Measurements from ENCODE around the gene RTP2.

DNA sequence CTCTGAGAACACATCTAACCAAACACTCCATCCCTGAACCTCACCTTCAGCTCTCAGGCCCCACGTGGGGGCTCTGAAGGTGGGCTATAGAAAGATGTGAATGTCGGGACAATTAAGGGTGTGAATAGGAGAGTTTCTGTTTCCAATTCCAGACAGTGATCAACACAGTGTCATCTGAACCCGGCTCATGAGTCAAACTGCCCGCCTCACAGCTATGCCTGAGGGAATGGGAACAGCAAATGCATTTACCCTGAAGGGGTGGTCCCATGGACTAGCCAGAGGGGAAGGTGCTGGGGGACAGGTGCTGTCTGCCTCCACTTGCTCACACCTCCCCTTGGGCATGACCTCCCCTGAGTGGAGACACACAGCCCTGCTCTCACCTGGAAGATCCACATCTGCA, 6.3 kb downstream of the RTP2 start:
- TF ChIP-seq, protein P1, sequence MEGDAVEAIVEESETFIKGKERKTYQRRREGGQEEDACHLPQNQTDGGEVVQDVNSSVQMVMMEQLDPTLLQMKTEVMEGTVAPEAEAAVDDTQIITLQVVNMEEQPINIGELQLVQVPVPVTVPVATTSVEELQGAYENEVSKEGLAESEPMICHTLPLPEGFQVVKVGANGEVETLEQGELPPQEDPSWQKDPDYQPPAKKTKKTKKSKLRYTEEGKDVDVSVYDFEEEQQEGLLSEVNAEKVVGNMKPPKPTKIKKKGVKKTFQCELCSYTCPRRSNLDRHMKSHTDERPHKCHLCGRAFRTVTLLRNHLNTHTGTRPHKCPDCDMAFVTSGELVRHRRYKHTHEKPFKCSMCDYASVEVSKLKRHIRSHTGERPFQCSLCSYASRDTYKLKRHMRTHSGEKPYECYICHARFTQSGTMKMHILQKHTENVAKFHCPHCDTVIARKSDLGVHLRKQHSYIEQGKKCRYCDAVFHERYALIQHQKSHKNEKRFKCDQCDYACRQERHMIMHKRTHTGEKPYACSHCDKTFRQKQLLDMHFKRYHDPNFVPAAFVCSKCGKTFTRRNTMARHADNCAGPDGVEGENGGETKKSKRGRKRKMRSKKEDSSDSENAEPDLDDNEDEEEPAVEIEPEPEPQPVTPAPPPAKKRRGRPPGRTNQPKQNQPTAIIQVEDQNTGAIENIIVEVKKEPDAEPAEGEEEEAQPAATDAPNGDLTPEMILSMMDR (conservative IDR thresholded peaks at IDR 0.05; ENCODE audit: low read depth in 2 of 2): no peak
- no peak for TF ChIP-seq ZNF331 (CRISPR knock-in tag; IDR thresholded peaks at IDR 0.05; ENCODE audit: low read depth)
- TF ChIP-seq, protein P2, sequence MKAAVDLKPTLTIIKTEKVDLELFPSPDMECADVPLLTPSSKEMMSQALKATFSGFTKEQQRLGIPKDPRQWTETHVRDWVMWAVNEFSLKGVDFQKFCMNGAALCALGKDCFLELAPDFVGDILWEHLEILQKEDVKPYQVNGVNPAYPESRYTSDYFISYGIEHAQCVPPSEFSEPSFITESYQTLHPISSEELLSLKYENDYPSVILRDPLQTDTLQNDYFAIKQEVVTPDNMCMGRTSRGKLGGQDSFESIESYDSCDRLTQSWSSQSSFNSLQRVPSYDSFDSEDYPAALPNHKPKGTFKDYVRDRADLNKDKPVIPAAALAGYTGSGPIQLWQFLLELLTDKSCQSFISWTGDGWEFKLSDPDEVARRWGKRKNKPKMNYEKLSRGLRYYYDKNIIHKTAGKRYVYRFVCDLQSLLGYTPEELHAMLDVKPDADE (IDR thresholded peaks at IDR 0.05): no peak
- TF ChIP-seq EZH2 (IDR thresholded peaks at IDR 0.05; ENCODE audit: low read depth, unreplicated experiment): no peak
- TF ChIP-seq, protein P3, sequence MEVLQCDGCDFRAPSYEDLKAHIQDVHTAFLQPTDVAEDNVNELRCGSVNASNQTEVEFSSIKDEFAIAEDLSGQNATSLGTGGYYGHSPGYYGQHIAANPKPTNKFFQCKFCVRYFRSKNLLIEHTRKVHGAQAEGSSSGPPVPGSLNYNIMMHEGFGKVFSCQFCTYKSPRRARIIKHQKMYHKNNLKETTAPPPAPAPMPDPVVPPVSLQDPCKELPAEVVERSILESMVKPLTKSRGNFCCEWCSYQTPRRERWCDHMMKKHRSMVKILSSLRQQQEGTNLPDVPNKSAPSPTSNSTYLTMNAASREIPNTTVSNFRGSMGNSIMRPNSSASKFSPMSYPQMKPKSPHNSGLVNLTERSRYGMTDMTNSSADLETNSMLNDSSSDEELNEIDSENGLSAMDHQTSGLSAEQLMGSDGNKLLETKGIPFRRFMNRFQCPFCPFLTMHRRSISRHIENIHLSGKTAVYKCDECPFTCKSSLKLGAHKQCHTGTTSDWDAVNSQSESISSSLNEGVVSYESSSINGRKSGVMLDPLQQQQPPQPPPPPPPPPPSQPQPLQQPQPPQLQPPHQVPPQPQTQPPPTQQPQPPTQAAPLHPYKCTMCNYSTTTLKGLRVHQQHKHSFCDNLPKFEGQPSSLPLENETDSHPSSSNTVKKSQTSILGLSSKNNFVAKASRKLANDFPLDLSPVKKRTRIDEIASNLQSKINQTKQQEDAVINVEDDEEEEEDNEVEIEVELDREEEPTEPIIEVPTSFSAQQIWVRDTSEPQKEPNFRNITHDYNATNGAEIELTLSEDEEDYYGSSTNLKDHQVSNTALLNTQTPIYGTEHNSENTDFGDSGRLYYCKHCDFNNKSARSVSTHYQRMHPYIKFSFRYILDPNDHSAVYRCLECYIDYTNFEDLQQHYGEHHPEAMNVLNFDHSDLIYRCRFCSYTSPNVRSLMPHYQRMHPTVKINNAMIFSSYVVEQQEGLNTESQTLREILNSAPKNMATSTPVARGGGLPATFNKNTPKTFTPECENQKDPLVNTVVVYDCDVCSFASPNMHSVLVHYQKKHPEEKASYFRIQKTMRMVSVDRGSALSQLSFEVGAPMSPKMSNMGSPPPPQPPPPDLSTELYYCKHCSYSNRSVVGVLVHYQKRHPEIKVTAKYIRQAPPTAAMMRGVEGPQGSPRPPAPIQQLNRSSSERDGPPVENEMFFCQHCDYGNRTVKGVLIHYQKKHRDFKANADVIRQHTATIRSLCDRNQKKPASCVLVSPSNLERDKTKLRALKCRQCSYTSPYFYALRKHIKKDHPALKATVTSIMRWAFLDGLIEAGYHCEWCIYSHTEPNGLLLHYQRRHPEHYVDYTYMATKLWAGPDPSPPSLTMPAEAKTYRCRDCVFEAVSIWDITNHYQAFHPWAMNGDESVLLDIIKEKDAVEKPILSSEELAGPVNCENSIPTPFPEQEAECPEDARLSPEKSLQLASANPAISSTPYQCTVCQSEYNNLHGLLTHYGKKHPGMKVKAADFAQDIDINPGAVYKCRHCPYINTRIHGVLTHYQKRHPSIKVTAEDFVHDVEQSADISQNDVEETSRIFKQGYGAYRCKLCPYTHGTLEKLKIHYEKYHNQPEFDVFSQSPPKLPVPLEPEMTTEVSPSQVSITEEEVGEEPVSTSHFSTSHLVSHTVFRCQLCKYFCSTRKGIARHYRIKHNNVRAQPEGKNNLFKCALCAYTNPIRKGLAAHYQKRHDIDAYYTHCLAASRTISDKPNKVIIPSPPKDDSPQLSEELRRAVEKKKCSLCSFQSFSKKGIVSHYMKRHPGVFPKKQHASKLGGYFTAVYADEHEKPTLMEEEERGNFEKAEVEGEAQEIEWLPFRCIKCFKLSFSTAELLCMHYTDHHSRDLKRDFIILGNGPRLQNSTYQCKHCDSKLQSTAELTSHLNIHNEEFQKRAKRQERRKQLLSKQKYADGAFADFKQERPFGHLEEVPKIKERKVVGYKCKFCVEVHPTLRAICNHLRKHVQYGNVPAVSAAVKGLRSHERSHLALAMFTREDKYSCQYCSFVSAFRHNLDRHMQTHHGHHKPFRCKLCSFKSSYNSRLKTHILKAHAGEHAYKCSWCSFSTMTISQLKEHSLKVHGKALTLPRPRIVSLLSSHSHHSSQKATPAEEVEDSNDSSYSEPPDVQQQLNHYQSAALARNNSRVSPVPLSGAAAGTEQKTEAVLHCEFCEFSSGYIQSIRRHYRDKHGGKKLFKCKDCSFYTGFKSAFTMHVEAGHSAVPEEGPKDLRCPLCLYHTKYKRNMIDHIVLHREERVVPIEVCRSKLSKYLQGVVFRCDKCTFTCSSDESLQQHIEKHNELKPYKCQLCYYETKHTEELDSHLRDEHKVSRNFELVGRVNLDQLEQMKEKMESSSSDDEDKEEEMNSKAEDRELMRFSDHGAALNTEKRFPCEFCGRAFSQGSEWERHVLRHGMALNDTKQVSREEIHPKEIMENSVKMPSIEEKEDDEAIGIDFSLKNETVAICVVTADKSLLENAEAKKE (CRISPR knock-in tag; IDR thresholded peaks at IDR 0.05): no peak
- no peak for TF ChIP-seq POLR2AphosphoS5 (IDR thresholded peaks at IDR 0.05; ENCODE audit: low read depth)
- TF ChIP-seq, protein P4, sequence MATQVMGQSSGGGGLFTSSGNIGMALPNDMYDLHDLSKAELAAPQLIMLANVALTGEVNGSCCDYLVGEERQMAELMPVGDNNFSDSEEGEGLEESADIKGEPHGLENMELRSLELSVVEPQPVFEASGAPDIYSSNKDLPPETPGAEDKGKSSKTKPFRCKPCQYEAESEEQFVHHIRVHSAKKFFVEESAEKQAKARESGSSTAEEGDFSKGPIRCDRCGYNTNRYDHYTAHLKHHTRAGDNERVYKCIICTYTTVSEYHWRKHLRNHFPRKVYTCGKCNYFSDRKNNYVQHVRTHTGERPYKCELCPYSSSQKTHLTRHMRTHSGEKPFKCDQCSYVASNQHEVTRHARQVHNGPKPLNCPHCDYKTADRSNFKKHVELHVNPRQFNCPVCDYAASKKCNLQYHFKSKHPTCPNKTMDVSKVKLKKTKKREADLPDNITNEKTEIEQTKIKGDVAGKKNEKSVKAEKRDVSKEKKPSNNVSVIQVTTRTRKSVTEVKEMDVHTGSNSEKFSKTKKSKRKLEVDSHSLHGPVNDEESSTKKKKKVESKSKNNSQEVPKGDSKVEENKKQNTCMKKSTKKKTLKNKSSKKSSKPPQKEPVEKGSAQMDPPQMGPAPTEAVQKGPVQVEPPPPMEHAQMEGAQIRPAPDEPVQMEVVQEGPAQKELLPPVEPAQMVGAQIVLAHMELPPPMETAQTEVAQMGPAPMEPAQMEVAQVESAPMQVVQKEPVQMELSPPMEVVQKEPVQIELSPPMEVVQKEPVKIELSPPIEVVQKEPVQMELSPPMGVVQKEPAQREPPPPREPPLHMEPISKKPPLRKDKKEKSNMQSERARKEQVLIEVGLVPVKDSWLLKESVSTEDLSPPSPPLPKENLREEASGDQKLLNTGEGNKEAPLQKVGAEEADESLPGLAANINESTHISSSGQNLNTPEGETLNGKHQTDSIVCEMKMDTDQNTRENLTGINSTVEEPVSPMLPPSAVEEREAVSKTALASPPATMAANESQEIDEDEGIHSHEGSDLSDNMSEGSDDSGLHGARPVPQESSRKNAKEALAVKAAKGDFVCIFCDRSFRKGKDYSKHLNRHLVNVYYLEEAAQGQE (IDR thresholded peaks at IDR 0.05; ENCODE audit: unreplicated experiment): no peak
- no peak for TF ChIP-seq EZH2phosphoT487 (IDR thresholded peaks at IDR 0.05; ENCODE audit: unreplicated experiment)
- TF ChIP-seq NANOG (IDR thresholded peaks at IDR 0.05; ENCODE audit: borderline replicate concordance): no peak
- TF ChIP-seq JUNB (IDR thresholded peaks at IDR 0.05; ENCODE audit: unreplicated experiment): no peak
- TF ChIP-seq STAT1 (IDR thresholded peaks at IDR 0.05; ENCODE audit: unreplicated experiment): no peak
- TF ChIP-seq CREB1 (CRISPR knock-in tag; IDR thresholded peaks at IDR 0.05; ENCODE audit: low read depth): no peak
- no peak for TF ChIP-seq ZNF114 (CRISPR knock-in tag; IDR thresholded peaks at IDR 0.05)

Data from GM23338 (cell line).